GM21529 (cell line): Measurements from ENCODE around the gene CRYL1.

ENCODE experiments used
- ATAC-seq: cut with Tn5 transposase; IDR thresholded peaks from one replicate; pipeline ENCODE4 v1.9.1; 2021; ENCODE audit not compliant: unreplicated experiment

The CRYL1 gene

DNA sequence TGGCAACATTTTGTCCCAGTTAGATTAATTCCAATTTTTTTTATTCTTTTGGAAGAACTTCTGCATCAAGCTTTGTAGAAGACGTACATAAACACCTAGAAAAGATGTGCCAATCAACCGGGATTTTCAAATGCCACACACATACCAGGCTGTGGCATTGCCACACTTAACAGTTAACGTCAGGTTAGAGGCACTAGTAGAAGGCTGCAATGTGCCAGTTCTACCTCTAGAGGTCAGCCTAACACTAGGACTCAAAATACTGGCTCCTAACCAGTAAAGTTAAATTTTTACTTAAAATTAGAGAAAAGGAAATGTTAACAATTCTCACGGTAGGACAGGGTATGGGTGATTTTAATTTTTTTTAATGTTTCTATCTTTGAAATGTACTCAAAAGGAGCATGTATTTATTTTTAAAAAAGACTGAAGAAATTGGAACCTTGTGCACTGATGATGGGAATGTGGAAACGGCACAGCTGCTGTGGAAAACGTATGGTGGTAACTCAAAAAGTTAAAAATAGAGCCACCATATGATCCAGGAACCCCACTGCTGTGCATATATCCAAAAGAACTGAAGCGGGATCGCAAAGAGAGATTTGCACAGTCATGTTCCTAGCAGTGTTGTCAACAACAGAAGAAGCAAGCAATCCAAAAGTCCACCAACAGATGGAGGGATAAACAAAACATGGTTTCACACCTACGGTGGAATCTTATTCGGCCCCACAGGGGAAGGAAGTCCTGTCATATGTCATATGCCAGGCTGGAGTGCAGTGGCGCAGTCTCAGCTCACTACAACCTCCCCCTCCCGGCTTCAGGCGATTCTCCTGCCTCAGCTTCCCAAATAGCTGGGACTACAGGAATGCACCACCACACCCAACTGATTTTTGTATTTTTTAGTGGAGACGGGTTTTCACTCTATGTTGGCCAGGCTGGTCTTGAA is 30.3 kb downstream of the CRYL1 start:
- ATAC-seq, result no peak

DNA sequence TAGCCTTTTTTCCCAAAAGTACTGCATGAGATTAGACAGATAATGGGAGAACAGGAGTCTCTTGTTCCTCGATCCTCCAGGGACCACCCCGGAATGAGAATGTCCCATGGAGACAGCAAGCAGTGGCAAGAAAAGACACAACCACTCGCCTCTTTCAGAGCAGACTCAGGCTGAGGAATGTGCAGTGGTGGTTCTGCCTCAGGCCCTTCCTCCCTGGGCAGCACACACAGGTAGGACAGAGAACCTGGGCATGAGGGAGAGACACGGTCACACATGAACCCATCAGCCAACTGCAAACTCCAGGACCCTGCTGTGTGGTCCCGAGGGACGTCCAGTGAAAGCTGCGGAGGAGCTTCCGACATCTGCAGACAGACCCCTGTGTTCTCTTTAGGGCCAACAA is 31.0 kb downstream of the CRYL1 start:
- ATAC-seq, result no peak

DNA sequence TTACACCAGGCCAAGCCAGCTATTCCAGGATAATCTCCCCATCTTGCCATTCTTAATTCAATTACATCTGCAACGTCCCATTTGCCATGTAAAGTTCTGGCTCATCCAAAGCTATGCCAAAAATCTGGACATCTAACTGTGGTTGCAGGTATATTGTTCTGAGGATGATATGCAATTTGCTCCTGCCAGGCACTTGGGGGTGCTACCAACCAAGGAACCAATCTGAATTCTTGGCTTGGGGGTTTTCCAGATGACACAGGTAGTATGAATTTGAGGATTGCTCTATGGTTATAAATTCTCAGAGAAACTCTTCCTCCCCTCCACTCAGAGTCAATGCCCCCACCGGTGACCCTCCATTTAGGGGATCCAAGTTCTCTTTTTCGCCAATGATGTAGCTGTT is 33.0 kb downstream of the CRYL1 start:
- no peak for ATAC-seq

DNA sequence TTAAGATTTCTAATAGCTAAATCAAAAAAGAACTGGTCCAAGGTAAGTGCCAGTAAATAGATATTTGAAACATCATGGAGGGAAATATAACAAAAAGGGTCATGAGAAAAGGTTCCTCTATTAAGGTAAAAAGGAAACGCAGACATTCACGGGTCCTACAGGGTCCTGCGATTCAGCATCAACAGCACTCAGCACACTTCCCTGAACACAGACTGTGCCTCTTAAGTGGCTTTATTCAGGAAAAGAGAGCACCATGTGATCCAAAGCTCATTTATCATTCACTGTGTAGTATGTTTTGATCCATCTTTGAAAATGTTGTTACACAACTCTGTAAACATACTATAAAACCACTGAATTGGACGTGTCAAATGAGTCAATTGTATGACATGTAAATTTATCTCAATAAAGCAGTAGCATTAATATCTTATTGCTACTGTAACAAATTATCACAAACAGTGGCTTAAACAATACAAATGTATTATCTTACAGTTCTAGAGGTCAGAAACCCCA is 33.7 kb downstream of the CRYL1 start:
- ATAC-seq, result no peak

DNA sequence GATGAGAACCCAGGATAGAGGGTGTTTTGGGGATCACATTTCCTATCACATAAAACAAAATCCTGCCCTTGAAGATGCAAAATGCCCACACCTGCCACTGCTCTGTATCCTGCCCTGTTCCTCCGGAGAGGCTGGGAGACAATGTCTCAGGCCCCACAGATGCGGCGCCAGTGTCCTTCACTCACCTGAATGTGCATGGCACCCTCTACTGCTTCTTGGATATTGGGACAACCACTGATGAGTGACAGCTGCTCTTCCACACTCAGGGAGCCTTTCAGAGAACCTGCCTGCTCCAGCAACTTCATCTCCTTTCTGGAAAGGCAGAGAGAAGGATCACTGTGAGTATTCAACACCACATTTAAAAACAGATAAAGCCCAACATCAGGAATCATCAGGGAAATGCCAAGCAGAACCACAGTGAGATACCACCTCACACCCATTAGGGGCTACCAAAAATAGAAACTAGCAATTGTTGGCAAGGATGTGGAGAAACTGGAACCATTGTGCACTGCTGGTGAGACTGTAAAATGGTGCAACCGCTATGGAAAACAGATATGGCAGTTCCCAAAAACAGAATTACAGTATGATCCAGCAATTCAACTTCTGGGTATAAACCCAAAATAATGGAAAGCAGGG is 36.4 kb downstream of the CRYL1 start:
- ATAC-seq, result peak; percentile 68

DNA sequence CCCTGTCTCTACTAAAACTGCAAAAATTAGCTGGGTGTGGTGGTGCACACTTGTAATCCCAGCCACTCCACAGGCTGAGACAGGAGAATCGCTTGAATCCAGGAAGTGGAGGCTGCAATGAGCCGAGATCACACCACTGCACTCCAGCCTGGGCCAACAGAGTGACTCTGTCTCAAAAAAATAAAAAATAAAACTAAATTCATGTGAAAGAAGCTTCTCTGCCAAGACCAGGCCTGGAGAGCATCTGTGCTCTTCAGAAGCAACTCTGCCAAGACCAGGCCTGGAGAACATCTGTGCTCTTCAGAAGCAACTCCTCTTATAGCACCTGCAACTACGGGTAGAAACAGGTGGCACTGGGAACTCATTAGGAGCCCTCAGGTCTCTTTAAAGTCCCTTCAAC is 37.7 kb downstream of the CRYL1 start:
- no peak for ATAC-seq

DNA sequence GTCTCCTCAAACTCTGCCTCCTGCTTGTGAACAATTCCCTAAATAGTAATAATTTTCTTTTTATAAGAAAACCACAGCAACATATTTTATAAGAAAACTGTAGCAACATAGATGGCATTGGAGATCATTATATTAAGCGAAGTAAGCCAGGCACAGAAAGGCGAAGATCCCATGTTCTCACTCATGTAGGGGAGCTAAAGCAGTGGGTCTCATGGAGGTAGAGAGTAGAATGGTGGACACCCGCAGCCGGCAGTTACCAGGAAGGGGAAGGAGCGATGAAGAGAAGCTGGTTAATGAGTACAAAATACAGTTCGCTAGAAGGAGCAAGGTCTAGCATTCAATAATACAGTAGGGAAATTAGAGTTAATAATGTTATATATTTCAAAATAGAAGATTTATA is 42.9 kb downstream of the CRYL1 start:
- no peak for ATAC-seq

DNA sequence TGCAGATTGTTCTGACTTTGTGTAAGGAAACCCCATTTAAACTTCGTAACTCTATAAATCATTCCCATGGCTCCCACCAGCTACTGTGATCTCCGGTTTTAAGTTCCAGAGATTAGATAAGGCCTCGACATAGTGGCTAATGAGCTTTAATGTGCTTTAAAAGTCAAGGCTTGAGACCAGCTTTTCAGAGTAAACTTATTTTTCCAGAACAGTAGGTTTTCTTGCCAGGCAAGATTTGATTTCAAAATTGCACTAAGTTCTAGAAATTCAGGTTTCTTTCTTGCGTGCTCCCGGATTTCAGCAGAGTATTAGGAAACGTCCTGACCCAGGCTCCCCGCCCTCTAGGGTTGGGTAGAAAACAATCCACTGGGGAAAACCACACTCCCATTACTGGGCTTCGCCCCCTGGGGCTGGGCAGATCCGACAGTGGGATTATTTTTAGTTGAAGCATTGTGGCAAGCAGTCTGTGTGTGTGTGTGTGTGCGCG is 43.3 kb downstream of the CRYL1 start:
- ATAC-seq, result no peak

DNA sequence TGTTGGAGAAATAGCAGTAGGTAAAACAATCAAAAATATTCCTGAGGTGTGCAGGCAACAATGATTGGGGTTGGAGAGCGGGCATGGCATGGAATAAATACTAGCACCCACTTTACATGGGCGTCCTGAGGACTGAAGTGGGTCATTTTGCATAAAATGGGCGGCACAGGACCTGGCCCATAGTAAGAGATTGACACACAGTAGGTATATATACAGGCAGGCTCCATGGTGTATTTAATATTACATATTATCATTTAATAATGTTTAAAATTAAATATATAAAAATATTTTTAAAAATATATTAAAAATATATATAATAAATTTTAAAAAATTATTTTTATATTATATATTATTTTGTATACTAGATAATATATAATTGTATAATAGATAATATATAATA is 48.3 kb downstream of the CRYL1 start:
- no peak for ATAC-seq

DNA sequence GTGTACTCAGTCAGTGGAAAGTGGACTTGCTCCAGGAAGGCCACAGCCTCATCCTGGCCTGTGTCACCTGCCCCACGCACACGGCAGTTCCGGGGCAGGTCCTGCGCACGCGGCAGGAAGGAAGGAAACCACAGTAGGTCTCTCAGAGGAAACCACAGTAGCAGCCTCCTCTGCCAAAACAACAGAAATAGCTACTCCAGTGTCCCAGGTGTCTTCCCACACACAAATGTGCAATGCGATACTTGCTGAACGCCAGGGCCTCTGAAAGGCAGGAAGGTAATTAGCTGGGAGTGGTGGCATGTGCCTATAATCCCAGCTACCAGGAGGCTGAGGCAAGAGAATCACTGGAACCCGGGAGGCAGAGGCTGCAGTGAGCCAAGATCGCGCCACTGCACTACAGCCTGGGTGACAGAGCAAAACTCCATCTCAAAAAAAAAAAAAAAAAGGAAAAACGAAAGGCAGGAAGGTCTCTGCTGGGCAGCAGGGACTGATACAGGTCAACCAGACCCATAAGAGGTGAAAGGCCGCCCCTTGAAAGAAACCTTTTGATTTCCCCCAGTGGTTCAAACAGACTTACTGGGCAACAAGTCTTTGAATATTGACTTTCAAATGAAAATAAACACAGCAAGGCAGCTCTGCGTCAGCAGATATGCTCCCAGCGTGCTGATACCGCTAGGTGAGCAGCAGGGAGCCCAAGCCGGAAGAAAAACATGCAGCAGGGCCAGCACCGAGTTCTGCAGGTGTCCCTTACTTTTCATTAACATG is 49.5 kb downstream of the CRYL1 start:
- ATAC-seq, result peak; percentile 98

DNA sequence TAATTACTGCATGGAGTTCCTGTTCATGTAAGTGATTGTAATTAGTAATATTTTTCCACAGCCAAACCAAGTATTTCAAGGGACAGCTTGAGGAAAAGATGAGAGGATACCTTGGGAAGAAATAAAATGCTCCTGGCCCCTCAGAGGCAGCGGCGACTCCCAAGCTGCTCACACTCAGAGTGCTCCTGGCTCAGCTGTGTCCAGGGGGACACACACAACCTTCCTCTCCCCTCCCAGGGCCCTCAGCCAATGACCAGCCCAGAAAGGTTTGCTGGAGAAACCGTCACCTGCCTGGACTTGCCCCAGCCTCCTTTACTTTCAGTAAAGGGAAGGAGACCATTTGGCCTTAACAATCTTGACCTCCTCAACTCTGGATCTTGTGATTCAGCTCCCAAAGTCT is 51.1 kb downstream of the CRYL1 start:
- ATAC-seq, result no peak

DNA sequence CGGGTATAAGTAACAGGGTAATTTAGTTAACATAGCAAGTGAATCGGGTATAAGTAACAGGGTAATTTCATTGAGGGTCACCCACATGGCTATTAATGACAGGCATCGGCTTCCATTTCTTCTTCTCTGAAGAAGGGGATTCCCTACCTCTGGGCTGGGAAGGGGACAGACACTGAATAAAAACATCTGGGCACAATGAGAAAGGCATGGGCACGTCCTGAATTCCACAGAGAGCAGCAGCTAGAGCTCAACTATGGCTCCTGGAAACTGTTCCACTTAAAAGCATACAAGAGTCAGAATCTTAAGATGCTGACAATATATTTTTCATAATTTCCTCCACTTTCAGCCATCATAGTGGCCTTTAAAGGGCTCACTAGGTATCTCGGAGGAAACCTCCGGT is 51.8 kb downstream of the CRYL1 start:
- no peak for ATAC-seq

DNA sequence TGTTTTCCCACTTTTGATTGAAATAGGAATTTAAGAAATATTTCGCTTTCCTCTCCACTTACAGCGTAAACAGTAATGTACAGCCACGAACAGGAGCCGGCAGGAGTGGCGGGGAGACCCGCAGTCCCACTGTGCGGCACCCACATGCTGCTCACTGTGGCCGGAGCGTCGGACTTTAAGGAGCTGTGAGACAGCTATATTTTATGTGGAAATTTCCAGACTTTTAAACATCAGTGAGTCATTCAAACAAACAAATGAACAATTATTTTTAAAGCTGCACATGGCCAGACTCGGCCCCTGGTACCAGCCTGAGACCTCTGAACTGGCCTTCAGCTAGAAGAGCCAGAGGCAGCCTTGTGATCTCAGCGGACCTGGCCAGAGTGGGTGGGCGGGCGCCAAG is 52.5 kb downstream of the CRYL1 start:
- ATAC-seq, result no peak

DNA sequence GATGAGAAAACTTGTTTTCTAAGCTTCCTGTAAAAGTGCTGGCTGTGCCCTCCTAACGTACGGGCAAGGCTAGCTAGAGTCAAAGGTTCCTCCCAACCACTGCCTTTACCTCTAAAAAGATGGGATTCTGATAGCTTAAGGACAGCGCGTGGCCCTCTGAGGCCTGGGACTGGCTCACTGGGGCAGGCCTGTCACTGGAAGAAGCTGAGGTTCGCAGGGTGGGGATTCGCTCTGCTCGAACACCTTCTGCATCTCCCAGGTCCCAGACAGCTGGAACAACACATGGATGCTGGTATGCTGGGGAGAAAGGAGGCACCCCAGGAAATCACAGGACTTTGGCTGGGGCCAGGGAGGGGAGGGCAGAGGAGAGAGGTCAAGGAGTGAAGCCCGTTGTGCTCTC is 53.1 kb downstream of the CRYL1 start:
- ATAC-seq, result no peak

DNA sequence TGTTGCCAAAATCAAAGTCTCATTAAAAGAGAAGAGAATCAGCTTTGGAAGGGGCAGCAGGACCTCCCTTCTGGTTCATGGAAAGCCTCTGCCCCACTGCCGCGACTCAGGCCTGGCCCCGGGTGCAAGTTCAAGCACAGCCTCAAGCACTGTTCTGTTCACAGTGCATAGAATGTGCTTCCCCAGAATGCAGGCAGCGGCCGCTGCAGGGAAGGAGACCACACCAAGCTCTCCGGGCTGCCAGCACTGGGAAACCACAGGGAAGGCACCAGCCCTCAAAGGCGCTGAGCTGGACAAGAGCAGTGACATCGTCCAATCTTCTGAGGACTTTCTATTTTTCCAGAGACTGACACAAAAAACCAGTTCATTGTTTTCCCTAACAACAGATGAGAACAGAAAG is 55.5 kb downstream of the CRYL1 start:
- ATAC-seq, result no peak

DNA sequence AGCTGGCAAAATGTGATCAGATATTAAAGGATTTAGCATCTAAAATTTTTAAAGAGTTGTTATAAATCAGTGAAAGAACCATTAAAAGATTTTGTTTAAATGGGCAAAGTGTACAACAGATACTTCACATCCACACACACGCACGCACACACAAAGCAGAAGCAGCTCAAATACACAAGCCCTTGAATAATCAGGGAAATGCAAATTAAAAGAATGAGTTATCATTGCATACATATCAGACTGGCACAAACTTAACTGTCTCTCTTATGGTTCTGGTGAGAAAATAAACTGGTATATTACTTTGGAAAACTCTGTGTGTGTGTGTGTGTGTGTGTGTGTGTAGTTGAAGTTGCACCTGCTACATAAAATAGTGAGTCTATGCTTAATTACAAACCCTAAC is 59.3 kb downstream of the CRYL1 start:
- ATAC-seq, result no peak

DNA sequence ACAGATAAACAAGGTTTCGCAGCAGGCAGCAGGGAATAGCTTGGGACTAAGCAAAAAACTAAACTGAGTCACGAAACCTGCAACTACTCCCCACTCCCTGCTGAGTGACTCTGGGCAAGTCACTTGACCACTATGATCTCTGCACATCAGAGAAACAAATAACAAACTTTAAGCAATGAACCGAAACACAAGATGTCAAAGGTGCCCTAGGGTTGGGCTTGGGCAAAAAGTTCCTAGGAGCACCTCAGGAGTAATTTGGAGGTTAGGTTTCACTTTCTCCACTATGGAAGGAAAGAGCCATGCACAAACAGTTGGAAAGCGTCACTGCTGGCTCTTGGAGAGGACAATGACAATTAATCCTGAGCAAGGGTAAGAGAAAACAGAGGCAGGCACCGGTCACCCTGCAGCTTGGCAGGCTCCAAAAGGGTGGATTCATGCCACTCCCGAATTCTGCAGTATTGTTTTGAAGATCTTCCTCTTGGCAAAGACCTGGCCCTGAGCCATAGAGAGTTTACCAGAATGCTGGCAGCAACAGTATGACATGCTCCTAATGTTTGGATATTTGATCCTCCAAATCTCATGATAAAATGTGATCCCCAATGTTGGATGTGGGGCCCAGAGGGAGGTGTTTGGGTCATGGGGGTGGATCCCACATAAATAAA is 60.3 kb downstream of the CRYL1 start:
- ATAC-seq, result no peak

DNA sequence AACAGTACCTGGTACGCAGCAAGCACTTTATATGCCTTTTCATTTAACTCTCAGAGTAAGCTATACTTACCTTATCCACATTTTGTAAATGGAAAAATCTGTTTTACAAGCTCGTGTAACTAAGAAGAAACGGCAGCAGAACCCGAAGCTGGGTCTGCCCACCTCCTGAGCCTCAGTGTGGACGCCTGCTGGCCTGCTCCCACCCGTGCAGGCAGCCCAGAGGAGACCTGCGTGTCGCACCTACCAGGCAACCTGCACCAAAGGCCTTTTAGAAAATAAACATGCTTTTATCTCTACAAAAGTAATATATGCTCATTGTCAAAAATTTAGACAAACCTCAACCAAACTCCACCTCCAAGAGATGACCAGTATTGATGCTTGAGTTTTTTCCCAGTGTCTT is 62.7 kb downstream of the CRYL1 start:
- ATAC-seq, result no peak

DNA sequence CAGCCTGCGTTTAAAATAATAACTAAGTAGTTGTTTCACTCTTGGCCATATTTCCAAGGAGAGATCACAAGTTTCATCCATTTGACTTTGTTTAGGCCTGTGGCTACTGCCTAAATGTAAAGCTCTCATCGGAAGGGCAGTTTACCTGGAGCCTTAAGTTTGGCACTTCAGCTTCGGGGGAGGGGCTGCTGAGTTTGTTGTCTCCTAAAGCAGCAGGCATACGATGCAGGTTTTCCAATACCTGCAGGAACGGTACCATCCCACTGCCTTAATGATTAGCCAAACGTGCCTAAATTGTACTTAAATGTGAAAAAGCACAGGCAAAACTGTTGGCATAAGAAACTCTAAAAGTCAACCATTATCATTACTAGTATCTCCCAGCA is 63.1 kb downstream of the CRYL1 start:
- ATAC-seq, result no peak

DNA sequence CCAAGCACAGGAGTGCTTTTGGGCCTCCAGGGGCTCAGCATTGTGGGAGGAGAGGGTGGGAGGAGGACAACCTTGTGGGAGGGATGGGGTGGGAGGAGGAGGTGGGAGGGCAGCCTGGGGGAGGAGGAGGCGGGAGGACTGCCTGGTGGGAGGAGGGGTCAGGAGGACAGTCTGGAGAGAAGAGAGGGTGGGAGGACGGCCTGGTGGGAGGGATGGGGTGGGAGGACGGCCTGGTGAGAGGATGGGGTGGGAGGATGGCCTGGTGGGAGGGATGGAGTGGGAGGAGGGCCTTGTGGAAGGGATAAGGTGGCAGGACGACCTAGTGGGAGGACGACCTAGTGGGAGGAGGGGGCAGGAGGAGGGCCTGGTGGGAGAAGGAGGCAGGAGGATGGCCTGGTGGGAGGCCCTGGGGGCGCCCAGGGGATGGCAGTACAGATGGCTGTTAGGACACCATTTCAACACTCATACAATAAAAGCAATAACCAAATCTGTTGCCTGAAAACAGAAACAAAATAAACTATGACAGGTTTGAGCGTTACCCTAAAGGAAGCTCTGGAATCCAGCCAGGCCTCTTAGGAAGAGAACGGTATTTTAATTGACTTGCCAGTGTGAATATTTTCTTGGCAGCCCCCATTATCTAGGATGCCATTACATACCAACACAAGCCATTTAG is 63.7 kb downstream of the CRYL1 start:
- ATAC-seq, result no peak
